HG02938 (cell line): Measurements from ENCODE around the gene ZFPM1.

Source experiments
- ATAC-seq: cut with Tn5 transposase; IDR thresholded peaks from one replicate; pipeline ENCODE4 v1.9.1; 2021; ENCODE audit warnings: mild to moderate bottlenecking, moderate library complexity; ENCODE audit not compliant: unreplicated experiment

ZFPM1 gene

GRCh38 chr16:88417684-88418476 lies 35.2 kb upstream of the ZFPM1 start:
- ATAC-seq, result no peak

GRCh38 chr16:88418869-88419268 lies 34.2 kb upstream of the ZFPM1 start:
- no peak for ATAC-seq

- ATAC-seq, result no peak
Measured at GRCh38 chr16:88419790-88420189, 33.3 kb upstream of the ZFPM1 start.

GRCh38 chr16:88420496-88420895 lies 32.6 kb upstream of the ZFPM1 start:
- no peak for ATAC-seq

- no peak for ATAC-seq
Measured at GRCh38 chr16:88421301-88421700, 31.8 kb upstream of the ZFPM1 start.

- ATAC-seq, result no peak
Measured at GRCh38 chr16:88421871-88422433, 31.1 kb upstream of the ZFPM1 start.

- no peak for ATAC-seq
Measured at GRCh38 chr16:88422733-88423447, 30.2 kb upstream of the ZFPM1 start.

- no peak for ATAC-seq
Measured at GRCh38 chr16:88423448-88423850, 29.6 kb upstream of the ZFPM1 start.

- ATAC-seq, result no peak
Measured at GRCh38 chr16:88424587-88425235, 28.4 kb upstream of the ZFPM1 start.

- ATAC-seq, result no peak
Measured at GRCh38 chr16:88426018-88426417, 27.1 kb upstream of the ZFPM1 start.

GRCh38 chr16:88427376-88427775 lies 25.7 kb upstream of the ZFPM1 start:
- ATAC-seq, result no peak

- ATAC-seq, result no peak
Measured at GRCh38 chr16:88428156-88428555, 24.9 kb upstream of the ZFPM1 start.

GRCh38 chr16:88428616-88429386 lies 24.3 kb upstream of the ZFPM1 start:
- ATAC-seq, result no peak

- ATAC-seq, result no peak
Measured at GRCh38 chr16:88429387-88430184, 23.5 kb upstream of the ZFPM1 start.

GRCh38 chr16:88430185-88430523 lies 22.9 kb upstream of the ZFPM1 start:
- ATAC-seq, result no peak

GRCh38 chr16:88430524-88431446 lies 22.3 kb upstream of the ZFPM1 start:
- ATAC-seq, result peak; percentile 51

GRCh38 chr16:88431651-88432050 lies 21.4 kb upstream of the ZFPM1 start:
- no peak for ATAC-seq

- no peak for ATAC-seq
Measured at GRCh38 chr16:88432174-88432573, 20.9 kb upstream of the ZFPM1 start.

GRCh38 chr16:88432753-88433152 lies 20.3 kb upstream of the ZFPM1 start:
- ATAC-seq, result no peak
